Measurements from ENCODE around the gene TEX22.

TEX22 gene

DNA sequence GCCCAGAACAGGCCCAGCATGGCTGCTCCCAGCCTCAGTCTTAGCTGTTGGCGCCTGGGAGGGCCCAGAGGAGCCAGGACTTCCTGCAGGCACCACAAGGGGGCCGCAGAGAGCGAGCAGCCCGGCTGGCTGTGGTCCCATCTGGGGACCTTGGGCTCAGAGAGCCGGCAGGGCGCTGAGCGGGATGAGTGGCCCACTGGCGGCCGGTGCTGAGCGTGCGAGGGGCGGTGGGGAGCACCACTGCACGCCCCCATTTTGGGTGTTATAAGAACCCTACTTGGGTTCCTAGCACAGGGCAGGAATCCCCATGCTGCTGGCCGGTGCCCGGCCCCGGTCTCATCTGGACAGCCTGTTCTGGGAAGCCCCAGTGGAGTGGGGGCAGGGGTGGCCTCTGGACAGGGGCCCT, 50.4 kb downstream of the TEX22 start:
- in situ Hi-C loops (cut with MboI; ENCODE audit: low sequenced_read_pairs, unreplicated experiment) = no loop called here
- peak; percentile 78 for TF ChIP-seq CTCF (IDR thresholded peaks at IDR 0.05; ENCODE audit: borderline replicate concordance, control extremely low read depth, extremely low read depth, insufficient read depth, missing control alignments)

GRCh38 chr14:105449276-105450122, 51.2 kb downstream of the TEX22 start:
- no peak for TF ChIP-seq CTCF (IDR thresholded peaks at IDR 0.05; ENCODE audit: borderline replicate concordance, control extremely low read depth, extremely low read depth, insufficient read depth, missing control alignments)
- DNase-seq (ENCODE audit: low spot score) = no peak
- in situ Hi-C loops (cut with MboI; ENCODE audit: low sequenced_read_pairs, unreplicated experiment) = no loop called here

More for the DNA sequence above, 50.4 kb downstream of the TEX22 start:
- peak; percentile 89 for DNase-seq (ENCODE audit: low spot score)

DNA sequence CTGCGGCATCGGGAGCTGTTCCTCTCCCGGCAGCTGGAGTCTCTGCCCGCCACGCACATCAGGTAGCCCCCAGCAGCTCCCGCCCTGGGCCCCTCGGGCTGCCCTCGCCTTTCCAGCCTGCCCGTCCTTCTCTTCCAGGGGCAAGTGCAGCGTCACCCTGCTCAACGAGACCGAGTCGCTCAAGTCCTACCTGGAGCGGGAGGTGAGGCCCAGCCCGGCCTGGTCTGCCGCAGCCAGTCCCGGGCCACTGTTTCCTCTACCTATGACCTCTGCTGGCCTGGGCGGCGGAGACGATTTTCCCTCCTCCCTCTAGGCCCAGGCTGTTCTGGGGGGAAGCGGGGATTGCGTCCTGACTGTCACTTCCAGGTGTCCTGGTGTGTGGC, 51.8 kb downstream of the TEX22 start:
- TF ChIP-seq CTCF (IDR thresholded peaks at IDR 0.05; ENCODE audit: borderline replicate concordance, control extremely low read depth, extremely low read depth, insufficient read depth, missing control alignments) = no peak
- DNase-seq (ENCODE audit: low spot score) = no peak
- in situ Hi-C loops (cut with MboI; ENCODE audit: low sequenced_read_pairs, unreplicated experiment) = no loop called here

- no peak for TF ChIP-seq CTCF (IDR thresholded peaks at IDR 0.05; ENCODE audit: borderline replicate concordance, control extremely low read depth, extremely low read depth, insufficient read depth, missing control alignments)
- DNase-seq (ENCODE audit: low spot score) = no peak
- in situ Hi-C loops (cut with MboI; ENCODE audit: low sequenced_read_pairs, unreplicated experiment) = no loop called here
Observed at GRCh38 chr14:105450864-105451720, 52.8 kb downstream of the TEX22 start.

GRCh38 chr14:105452963-105453362, 54.6 kb downstream of the TEX22 start:
- no peak for DNase-seq (ENCODE audit: low spot score)
- no peak for TF ChIP-seq CTCF (IDR thresholded peaks at IDR 0.05; ENCODE audit: borderline replicate concordance, control extremely low read depth, extremely low read depth, insufficient read depth, missing control alignments)
- in situ Hi-C loops (cut with MboI; ENCODE audit: low sequenced_read_pairs, unreplicated experiment) = no loop called here

DNA sequence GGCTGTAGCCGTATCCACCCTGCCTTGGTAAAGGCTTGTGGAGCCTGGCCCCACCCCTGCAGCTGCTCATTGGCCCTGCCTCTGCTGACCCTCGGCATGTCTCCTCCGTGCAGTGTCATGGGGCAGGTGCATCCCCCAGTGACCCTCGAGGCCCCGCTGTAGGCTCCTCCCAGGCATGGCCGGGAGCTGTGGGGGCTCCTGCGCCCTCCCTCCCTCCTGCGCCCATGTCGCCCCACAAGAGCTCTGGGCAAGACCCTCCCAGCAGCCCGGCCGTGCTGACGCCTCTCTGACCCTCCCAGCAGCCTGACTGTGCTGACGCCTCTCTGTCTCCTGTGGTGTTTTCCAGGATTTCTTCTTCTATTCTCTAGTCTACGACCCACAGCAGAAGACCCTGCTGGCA, 55.5 kb downstream of the TEX22 start:
- no peak for DNase-seq (ENCODE audit: low spot score)
- in situ Hi-C loops (cut with MboI; ENCODE audit: low sequenced_read_pairs, unreplicated experiment) = no loop called here
- TF ChIP-seq CTCF (IDR thresholded peaks at IDR 0.05; ENCODE audit: borderline replicate concordance, control extremely low read depth, extremely low read depth, insufficient read depth, missing control alignments) = no peak
